DMS 273 (cell line): ENCODE results near the gene PTPRD.

Source experiments
- DNase-seq: peaks from one replicate; lab custom pipeline; 2025; ENCODE audit not compliant: unreplicated experiment; lab: John Stamatoyannopoulos, UW

PTPRD gene

GRCh38 chr9:8492679-8493078, 2120.1 kb downstream of the PTPRD start:
- no peak for DNase-seq

GRCh38 chr9:8492024-8492423, 2120.8 kb downstream of the PTPRD start:
- no peak for DNase-seq

- no peak for DNase-seq
Measured at GRCh38 chr9:8491563-8491962, 2121.2 kb downstream of the PTPRD start.

GRCh38 chr9:8489835-8490234, 2123.0 kb downstream of the PTPRD start:
- peak; percentile 23 for DNase-seq

GRCh38 chr9:8486095-8486494, 2126.7 kb downstream of the PTPRD start:
- peak; percentile 48 for DNase-seq

- no peak for DNase-seq
Measured at GRCh38 chr9:8484597-8485191, 2128.1 kb downstream of the PTPRD start.

- DNase-seq = no peak
Measured at GRCh38 chr9:8477450-8477849, 2135.4 kb downstream of the PTPRD start.

- DNase-seq = no peak
Measured at GRCh38 chr9:8474937-8475336, 2137.9 kb downstream of the PTPRD start.

GRCh38 chr9:8473244-8474020, 2139.4 kb downstream of the PTPRD start:
- no peak for DNase-seq

GRCh38 chr9:8468045-8468637, 2144.7 kb downstream of the PTPRD start:
- DNase-seq = no peak

GRCh38 chr9:8457816-8458215, 2155.0 kb downstream of the PTPRD start:
- no peak for DNase-seq

GRCh38 chr9:8457055-8457454, 2155.7 kb downstream of the PTPRD start:
- DNase-seq = no peak

GRCh38 chr9:8456344-8456743, 2156.5 kb downstream of the PTPRD start:
- no peak for DNase-seq

- no peak for DNase-seq
Measured at GRCh38 chr9:8450810-8451545, 2161.8 kb downstream of the PTPRD start.

- DNase-seq = no peak
Measured at GRCh38 chr9:8448226-8448625, 2164.6 kb downstream of the PTPRD start.

- no peak for DNase-seq
Measured at GRCh38 chr9:8447601-8448000, 2165.2 kb downstream of the PTPRD start.

GRCh38 chr9:8437876-8438275, 2174.9 kb downstream of the PTPRD start:
- peak; percentile 1 for DNase-seq

GRCh38 chr9:8437259-8437658, 2175.5 kb downstream of the PTPRD start:
- DNase-seq = no peak

GRCh38 chr9:8436786-8437185, 2176.0 kb downstream of the PTPRD start:
- no peak for DNase-seq

- DNase-seq = no peak
Measured at GRCh38 chr9:8434621-8435020, 2178.2 kb downstream of the PTPRD start.

- DNase-seq = no peak
Measured at GRCh38 chr9:8432224-8432623, 2180.6 kb downstream of the PTPRD start.

- no peak for DNase-seq
Measured at GRCh38 chr9:8431505-8431904, 2181.3 kb downstream of the PTPRD start.
